ENCODE results near the gene BPIFB3.

GRCh38 chr20:33083544-33084340, 30.0 kb downstream of the BPIFB3 start:
- TF ChIP-seq CTCF (IDR thresholded peaks at IDR 0.05; ENCODE audit: low read depth, low read length, poor library complexity, severe bottlenecking) = no peak
- TF ChIP-seq EZH2phosphoT487 (IDR thresholded peaks at IDR 0.05; ENCODE audit: borderline replicate concordance, low read length) = no peak
